ENCODE measurements around the gene MED7. TPM values are rescaled to one million over a fixed set of nuclear protein-coding genes. Genes with fewer than 3 reads are reported as not detected.

MED7 gene
- total and polyA plus RNA-seq, 2 donors (not counting 1 experiment from before 2014, with no cell fraction given): 5.8 to 21.4 TPM

DNA sequence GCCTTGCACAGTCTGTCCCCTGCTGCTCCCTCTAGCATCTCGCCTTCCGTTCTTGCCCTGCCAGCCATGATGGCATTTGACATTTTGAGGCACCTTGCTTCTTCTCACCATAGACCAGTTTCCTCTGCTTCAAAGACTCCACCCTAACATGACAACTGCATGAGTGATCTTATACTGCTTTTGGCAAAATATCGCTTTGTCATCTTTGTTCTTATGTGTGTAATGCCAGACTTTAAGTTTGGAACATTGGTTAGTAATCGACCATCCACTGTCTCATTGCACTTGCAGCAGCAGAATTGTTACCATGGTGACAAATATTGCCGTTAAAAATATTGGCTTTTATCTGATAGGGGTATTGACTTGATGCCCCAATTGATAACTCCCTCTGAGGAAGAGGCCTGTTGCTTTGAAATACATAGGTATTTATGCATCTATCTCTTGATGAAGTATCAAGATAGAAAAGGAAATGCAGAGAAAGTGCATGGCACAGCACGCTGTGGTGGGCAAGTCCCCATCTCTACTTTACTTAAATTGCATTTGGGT lies 16.6 kb upstream of the MED7 start:
- ChIA-PET CTCF (interaction anchor here (1.2 kb wide), 1 partner anchor 10 kb away, joined by 4 read pairs; no protein-coding TSS in a partner anchor), POLR2A (no interaction called here)

DNA sequence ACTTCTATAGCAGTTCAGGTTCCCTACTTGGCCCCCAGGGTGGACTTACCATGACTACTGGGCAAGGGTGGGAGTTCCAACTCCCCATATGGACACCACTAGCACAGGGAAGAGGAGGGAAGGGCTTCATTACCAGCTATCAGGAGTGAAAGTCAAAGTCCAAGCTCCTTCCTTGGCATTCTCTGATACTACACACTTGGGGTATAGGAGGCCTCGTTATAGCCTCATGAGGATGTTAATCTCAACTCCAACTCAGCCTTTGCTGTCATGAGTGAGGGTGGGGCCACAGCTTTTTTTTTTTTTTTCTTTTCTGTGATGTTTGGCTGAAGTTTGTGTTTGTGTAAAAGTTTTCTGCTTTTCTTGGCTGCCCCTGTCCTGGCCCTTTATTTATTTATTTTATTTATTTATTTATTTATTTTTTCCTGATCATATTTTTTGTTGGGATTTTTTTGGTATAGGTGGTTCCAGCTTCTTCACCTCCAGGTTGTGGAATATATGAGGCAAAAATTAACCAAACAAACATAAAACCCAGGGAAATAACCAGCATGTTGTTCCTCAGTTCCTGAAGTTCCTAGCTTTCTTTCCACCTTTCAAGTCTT lies 14.7 kb upstream of the MED7 start:
- POLR2A ChIA-PET: interaction anchor here (0.6 kb wide), 1 partner anchor 84 kb away, joined by 4 read pairs; no protein-coding TSS in a partner anchor
- intact Hi-C loops (cut with micrococcal nuclease): loop anchor here (10.0 kb wide), 1 partner anchor 47 kb away; no protein-coding TSS in a partner anchor
- CTCF ChIA-PET: interaction anchor here (0.7 to 1.7 kb wide), 3 partner anchors 8 to 171 kb away, joined by 3 to 4 read pairs (median 4); no protein-coding TSS in a partner anchor

More for the DNA sequence above, 16.6 kb upstream of the MED7 start:
- intact Hi-C loops (cut with micrococcal nuclease): loop anchor here (10.0 kb wide), 1 partner anchor 46 kb away; no protein-coding TSS in a partner anchor
- WGBS (ENCODE audit: insufficient coverage): 97% methylated on average over 5 of the region's 6 CpGs
- Histone ChIP-seq H3K4me2 (replicated peaks; ENCODE audit: low read depth, low read length, poor library complexity, severe bottlenecking) (no peak overlapping the region), H3K4me1 (ENCODE audit: control insufficient read depth in 2 of 2, insufficient read depth in 2 of 2, low read length in 2 of 2) (no peaks in the 10 kb centered on the region), H3K27me3 (replicated peaks in 1 of 4; ENCODE audit: control extremely low read depth in 1 of 4, control insufficient read depth in 3 of 4, insufficient read depth in 4 of 4, low read length in 3 of 4) (no peaks in the 10 kb centered on the region), H3K36me3 (replicated peaks in 1 of 2; ENCODE audit: control extremely low read depth in 1 of 2, control insufficient read depth in 1 of 2, extremely low read depth in 1 of 2, insufficient read depth in 2 of 2, low read length in 1 of 2) (no peaks in the 10 kb centered on the region), H3K27ac (ENCODE audit: low read length in 2 of 2) (no peak overlapping the region), H3K9me3 (ENCODE audit: control extremely low read depth in 1 of 3, control insufficient read depth in 2 of 3, insufficient read depth in 1 of 3, low read length in 2 of 3) (no peaks in the 10 kb centered on the region), H3K79me2 (ENCODE audit: control insufficient read depth, insufficient read depth, low read length) (no peaks in the 10 kb centered on the region), H4K20me1 (ENCODE audit: control insufficient read depth, insufficient read depth, low read length, poor library complexity, severe bottlenecking) (no peaks in the 10 kb centered on the region), H3K4me3 (ENCODE audit: control extremely low read depth in 1 of 5, extremely low read depth in 1 of 5, insufficient read depth in 1 of 5, low read depth in 2 of 5, low read length in 4 of 5) (no peak overlapping the region), H2AFZ (ENCODE audit: insufficient read depth, low read depth, low read length, poor library complexity, severe bottlenecking) (no peak overlapping the region), H3K9ac (ENCODE audit: low read length) (no peak overlapping the region)
- ATAC-seq (ENCODE audit: low read depth): no peak
- TF ChIP-seq, protein P1, sequence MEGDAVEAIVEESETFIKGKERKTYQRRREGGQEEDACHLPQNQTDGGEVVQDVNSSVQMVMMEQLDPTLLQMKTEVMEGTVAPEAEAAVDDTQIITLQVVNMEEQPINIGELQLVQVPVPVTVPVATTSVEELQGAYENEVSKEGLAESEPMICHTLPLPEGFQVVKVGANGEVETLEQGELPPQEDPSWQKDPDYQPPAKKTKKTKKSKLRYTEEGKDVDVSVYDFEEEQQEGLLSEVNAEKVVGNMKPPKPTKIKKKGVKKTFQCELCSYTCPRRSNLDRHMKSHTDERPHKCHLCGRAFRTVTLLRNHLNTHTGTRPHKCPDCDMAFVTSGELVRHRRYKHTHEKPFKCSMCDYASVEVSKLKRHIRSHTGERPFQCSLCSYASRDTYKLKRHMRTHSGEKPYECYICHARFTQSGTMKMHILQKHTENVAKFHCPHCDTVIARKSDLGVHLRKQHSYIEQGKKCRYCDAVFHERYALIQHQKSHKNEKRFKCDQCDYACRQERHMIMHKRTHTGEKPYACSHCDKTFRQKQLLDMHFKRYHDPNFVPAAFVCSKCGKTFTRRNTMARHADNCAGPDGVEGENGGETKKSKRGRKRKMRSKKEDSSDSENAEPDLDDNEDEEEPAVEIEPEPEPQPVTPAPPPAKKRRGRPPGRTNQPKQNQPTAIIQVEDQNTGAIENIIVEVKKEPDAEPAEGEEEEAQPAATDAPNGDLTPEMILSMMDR (IDR thresholded peaks at IDR 0.05): no peak
- TF ChIP-seq EZH2 (IDR thresholded peaks at IDR 0.05; ENCODE audit: borderline replicate concordance, insufficient read depth, low read depth, low read length, poor library complexity, severe bottlenecking): no peak
- Mint-ChIP-seq H3K9me3 (ENCODE audit: insufficient read depth) (no peaks in the 10 kb centered on the region), H3K27ac (no peak overlapping the region), H3K27me3 (no peaks in the 10 kb centered on the region), H3K4me1 (no peaks in the 10 kb centered on the region), H3K4me3 (no peak overlapping the region)
- DNase-seq: no peak

More for the DNA sequence above, 14.7 kb upstream of the MED7 start:
- Mint-ChIP-seq H3K4me1 (no peaks in the 10 kb centered on the region), H3K27ac (no peak overlapping the region), H3K9me3 (ENCODE audit: insufficient read depth) (no peaks in the 10 kb centered on the region), H3K4me3 (no peak overlapping the region), H3K27me3 (no peaks in the 10 kb centered on the region)
- H3K36me3 ChIP-seq (replicated peaks in 1 of 2; ENCODE audit: control extremely low read depth in 1 of 2, control insufficient read depth in 1 of 2, extremely low read depth in 1 of 2, insufficient read depth in 2 of 2, low read length in 1 of 2): no peaks in the 10 kb centered on the region
- H3K27me3 ChIP-seq (replicated peaks in 1 of 4; ENCODE audit: control extremely low read depth in 1 of 4, control insufficient read depth in 3 of 4, insufficient read depth in 4 of 4, low read length in 3 of 4): no peaks in the 10 kb centered on the region
- no peaks in the 10 kb centered on the region for H3K79me2 ChIP-seq (ENCODE audit: control insufficient read depth, insufficient read depth, low read length)
- TF ChIP-seq, protein P1 (IDR thresholded peaks at IDR 0.05): no peak
- no peak for TF ChIP-seq EZH2 (IDR thresholded peaks at IDR 0.05; ENCODE audit: borderline replicate concordance, insufficient read depth, low read depth, low read length, poor library complexity, severe bottlenecking)
- WGBS (ENCODE audit: insufficient coverage): no CpG with 5 or more reads among the region's 1 CpG
- H3K4me1 ChIP-seq (ENCODE audit: control insufficient read depth in 2 of 2, insufficient read depth in 2 of 2, low read length in 2 of 2): no peaks in the 10 kb centered on the region
- H3K9me3 ChIP-seq (ENCODE audit: control extremely low read depth in 1 of 3, control insufficient read depth in 2 of 3, insufficient read depth in 1 of 3, low read length in 2 of 3): no peaks in the 10 kb centered on the region
- no peak overlapping the region for H3K4me3 ChIP-seq (ENCODE audit: control extremely low read depth in 1 of 5, extremely low read depth in 1 of 5, insufficient read depth in 1 of 5, low read depth in 2 of 5, low read length in 4 of 5)
- no peaks in the 10 kb centered on the region for H4K20me1 ChIP-seq (ENCODE audit: control insufficient read depth, insufficient read depth, low read length, poor library complexity, severe bottlenecking)
- no peak overlapping the region for H3K4me2 ChIP-seq (replicated peaks; ENCODE audit: low read depth, low read length, poor library complexity, severe bottlenecking)
- no peak overlapping the region for H3K27ac ChIP-seq (ENCODE audit: low read length in 2 of 2)
- no peak overlapping the region for H2AFZ ChIP-seq (ENCODE audit: insufficient read depth, low read depth, low read length, poor library complexity, severe bottlenecking)
- no peak for ATAC-seq (ENCODE audit: low read depth)
- H3K9ac ChIP-seq (ENCODE audit: low read length): no peak overlapping the region
- DNase-seq: no peak
